Fibroblast of the aortic adventitia (primary cell): Measurements from ENCODE around the gene RNF11. TPM values are rescaled to one million over a fixed set of nuclear protein-coding genes. Genes with fewer than 3 reads are reported as not detected.

ENCODE experiments used
- DNase-seq: peaks from one replicate; pipeline ENCODE4 v3.0.0-alpha.2; 2010; ENCODE audit warnings: low read depth
- H3K4me3 ChIP-seq: 2 replicates; pipeline ENCODE4 v1.5.1; 2011; ENCODE audit warnings: low read depth, mild to moderate bottlenecking, control low read depth, low read length, moderate library complexity
- total RNA-seq: library from RNA; depleted of rRNA; stranded (reverse); fragments of >200 nt; gene quantifications from 2 replicates; pipeline ENCODE4 v1.2.3, GENCODE V29; 2012; ENCODE audit warnings: low replicate concordance
- TF ChIP-seq, protein P1 (sequence below): IDR thresholded peaks from 2 replicates; pipeline ENCODE4 v1.5.1; 2011; ENCODE audit warnings: mild to moderate bottlenecking, low read length, control low read depth, inconsistent platforms; ENCODE audit not compliant: insufficient read depth

The RNF11 gene
- total RNA-seq, 1 donor, result 112 TPM

DNA sequence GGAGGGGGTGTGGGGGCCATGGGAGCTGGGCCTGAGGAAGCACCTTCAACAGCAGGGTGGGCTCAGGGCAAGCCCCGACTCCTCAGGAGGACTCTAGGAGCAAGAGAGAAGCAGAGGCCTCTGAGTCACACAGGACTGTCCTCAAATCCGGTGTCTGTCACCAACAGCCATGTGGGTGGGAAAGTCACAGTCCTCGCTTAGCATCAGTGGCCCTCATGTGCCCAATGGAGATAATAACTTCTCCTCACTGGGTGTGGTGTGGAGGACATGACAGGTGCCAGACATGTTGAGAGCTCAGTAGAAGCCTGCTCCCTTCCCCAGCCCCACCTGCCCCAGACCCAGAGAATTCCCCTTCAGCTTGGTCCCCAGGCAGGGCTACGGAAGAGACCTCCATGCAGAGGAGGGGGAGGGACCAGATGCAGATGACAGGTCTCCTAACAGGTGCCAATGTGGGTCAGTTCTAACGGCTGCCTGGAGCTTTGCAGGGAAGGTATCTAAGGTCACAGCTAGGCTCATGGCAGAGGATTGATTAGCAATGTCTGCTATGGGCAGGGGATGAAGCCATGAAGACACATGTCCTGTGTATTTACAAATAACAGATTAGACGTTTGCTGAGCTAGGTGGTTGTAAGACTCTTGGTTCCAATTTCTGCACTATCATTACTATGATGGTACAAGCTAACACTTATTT is 64.1 kb downstream of the RNF11 start:
- TF ChIP-seq, protein P1, sequence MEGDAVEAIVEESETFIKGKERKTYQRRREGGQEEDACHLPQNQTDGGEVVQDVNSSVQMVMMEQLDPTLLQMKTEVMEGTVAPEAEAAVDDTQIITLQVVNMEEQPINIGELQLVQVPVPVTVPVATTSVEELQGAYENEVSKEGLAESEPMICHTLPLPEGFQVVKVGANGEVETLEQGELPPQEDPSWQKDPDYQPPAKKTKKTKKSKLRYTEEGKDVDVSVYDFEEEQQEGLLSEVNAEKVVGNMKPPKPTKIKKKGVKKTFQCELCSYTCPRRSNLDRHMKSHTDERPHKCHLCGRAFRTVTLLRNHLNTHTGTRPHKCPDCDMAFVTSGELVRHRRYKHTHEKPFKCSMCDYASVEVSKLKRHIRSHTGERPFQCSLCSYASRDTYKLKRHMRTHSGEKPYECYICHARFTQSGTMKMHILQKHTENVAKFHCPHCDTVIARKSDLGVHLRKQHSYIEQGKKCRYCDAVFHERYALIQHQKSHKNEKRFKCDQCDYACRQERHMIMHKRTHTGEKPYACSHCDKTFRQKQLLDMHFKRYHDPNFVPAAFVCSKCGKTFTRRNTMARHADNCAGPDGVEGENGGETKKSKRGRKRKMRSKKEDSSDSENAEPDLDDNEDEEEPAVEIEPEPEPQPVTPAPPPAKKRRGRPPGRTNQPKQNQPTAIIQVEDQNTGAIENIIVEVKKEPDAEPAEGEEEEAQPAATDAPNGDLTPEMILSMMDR, result no peak
- no peak for DNase-seq
- H3K4me3 ChIP-seq, result no peak overlapping the region

GRCh38 chr1:51301152-51301843 is 65.2 kb downstream of the RNF11 start:
- H3K4me3 ChIP-seq, result no peak overlapping the region
- no peak for DNase-seq
- TF ChIP-seq, protein P1, result no peak

GRCh38 chr1:51301844-51302162 is 65.7 kb downstream of the RNF11 start:
- no peak for DNase-seq
- TF ChIP-seq, protein P1, result no peak
- H3K4me3 ChIP-seq, result no peak overlapping the region

DNA sequence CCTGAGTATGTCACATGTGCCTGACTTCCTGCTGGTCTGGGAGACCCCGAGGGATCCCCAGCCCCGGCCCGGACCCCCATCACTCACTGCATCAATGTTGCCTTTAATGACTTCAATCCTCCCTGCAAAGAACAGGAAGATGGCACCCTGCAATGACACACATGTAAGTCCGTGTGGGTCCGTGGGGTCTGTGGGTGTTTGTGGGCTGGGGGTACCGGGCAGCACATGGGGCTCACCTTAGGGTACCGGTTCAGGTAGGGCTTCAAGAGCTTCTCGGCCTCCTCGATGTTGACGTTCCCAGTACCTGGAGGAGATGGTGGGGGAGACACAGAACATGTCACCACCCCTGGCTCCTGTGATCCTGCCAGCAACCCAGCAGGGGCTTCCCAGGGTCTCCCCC is 66.2 kb downstream of the RNF11 start:
- TF ChIP-seq, protein P1, result no peak
- no peak overlapping the region for H3K4me3 ChIP-seq
- DNase-seq, result no peak

DNA sequence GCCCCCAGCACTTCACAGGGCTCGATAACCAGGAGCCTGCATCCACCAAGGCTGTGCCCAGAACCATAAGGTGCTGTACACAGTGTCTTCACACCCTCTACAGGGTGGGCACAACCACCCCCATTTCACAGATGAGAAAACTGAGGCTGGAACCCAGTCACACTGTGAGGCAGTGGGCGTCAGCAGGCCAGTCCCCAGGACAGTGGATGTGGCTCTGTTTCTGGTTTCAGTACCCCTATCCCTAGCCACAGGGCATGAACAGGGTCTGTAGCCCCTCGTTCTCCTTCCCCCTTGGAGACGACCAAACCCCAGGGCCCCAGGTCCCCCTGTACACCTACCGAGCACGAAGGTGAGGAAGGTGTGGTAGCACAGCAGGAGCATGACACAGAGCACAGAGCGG is 66.7 kb downstream of the RNF11 start:
- TF ChIP-seq, protein P1, result no peak
- no peak overlapping the region for H3K4me3 ChIP-seq
- no peak for DNase-seq

DNA sequence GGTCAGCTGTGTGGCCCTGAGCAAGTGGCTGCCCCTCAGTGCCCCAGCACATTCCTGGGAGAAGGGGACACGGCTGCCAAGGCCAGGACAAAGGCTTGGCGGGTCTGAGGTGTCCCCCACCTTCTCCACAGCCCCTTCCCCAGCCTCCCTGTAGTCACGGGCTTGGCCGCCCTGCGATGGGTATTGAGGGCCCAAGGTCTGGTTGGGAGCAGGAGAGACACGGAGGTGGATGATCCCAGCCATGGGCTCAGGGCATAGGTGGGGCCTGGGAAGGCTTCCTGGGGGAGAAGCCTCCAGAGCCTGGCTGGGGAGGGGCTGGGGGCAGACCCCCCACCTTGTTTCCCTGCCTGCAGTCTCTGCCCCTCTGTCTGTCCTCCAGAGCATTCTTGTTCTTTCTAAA is 67.2 kb downstream of the RNF11 start:
- TF ChIP-seq, protein P1, result no peak
- DNase-seq, result no peak
- H3K4me3 ChIP-seq, result no peak overlapping the region

- peak; percentile 86 for DNase-seq
- TF ChIP-seq, protein P1, result no peak
- H3K4me3 ChIP-seq, result no peak overlapping the region
Observed at GRCh38 chr1:51303751-51304251, 67.7 kb downstream of the RNF11 start.
